Common myeloid progenitor, CD34-positive (primary cell): ENCODE results near the gene CATSPERD.
"Not testable (repeated sequence)": the region's sequence is repeated elsewhere in the genome, so short reads cannot be mapped to it uniquely, and the experiment has no call there.

Experiments
- CTCF ChIA-PET: fragments of 350-600 bp; sonication (Branson Sonifier 250); formaldehyde crosslinking; loops from one replicate; lab custom pipeline; 2021; ENCODE audit warnings: antibody characterized with exemption; lab: Charles Lee
- POLR2A ChIA-PET: fragments of 350-600 bp; sonication (Branson Sonifier 250); formaldehyde crosslinking; loops from one replicate; lab custom pipeline; 2021; ENCODE audit warnings: antibody characterized with exemption; lab: Charles Lee
- DNase-seq, 3 donors: peaks; one replicate each; pipeline versions ENCODE4 v3.0.0 to v3.0.0-alpha.2; 2013
- H3K27ac ChIP-seq, 2 experiments: 1 replicate in 1 of 2; 2 replicates in 1 of 2; pipeline ENCODE4 v1.7.0; 2013; ENCODE audit warnings: inconsistent platforms in 2 of 2, low read length in 2 of 2, mild to moderate bottlenecking in 2 of 2, low read depth in 1 of 2, moderate library complexity in 1 of 2; ENCODE audit not compliant: severe bottlenecking in 2 of 2, insufficient read depth in 1 of 2, poor library complexity in 1 of 2
- H3K27me3 ChIP-seq, 5 experiments: replicated peaks in 2 of 5; 1 replicate in 3 of 5; 2 replicates in 2 of 5; pipeline versions ENCODE4 v1.6.1 to v1.7.0; 2013; ENCODE audit warnings: low read length in 4 of 5, mild to moderate bottlenecking in 2 of 5, moderate library complexity in 2 of 5, inconsistent platforms in 1 of 5; ENCODE audit not compliant: insufficient read depth in 5 of 5, control insufficient read depth in 4 of 5
- H3K36me3 ChIP-seq, 4 experiments: 1 replicate in 2 of 4; 2 replicates in 2 of 4; pipeline versions ENCODE4 v1.6.1 to v1.7.0; 2013; ENCODE audit warnings: low read length in 3 of 4, control low read depth in 1 of 4, mild to moderate bottlenecking in 1 of 4; ENCODE audit not compliant: control insufficient read depth in 4 of 4, insufficient read depth in 4 of 4
- H3K4me1 ChIP-seq, 4 experiments: 1 replicate in 3 of 4; 2 replicates in 1 of 4; pipeline versions ENCODE4 v1.6.1 to v1.7.1; 2013; ENCODE audit warnings: low read length in 3 of 4, mild to moderate bottlenecking in 3 of 4, control low read depth in 1 of 4, inconsistent platforms in 1 of 4, moderate library complexity in 1 of 4; ENCODE audit not compliant: control insufficient read depth in 4 of 4, insufficient read depth in 4 of 4; ENCODE audit errors: control extremely low read depth in 1 of 4
- H3K4me3 ChIP-seq, 7 experiments: 1 replicate in 4 of 7; 2 replicates in 3 of 7; pipeline versions ENCODE4 v1.5.1 to v1.7.0; 2013; ENCODE audit warnings: mild to moderate bottlenecking in 7 of 7, low read length in 6 of 7, moderate library complexity in 6 of 7, inconsistent platforms in 2 of 7, low read depth in 2 of 7, control low read depth in 1 of 7; ENCODE audit not compliant: insufficient read depth in 4 of 7, control insufficient read depth in 1 of 7; ENCODE audit errors: extremely low read depth in 1 of 7
- H3K9me3 ChIP-seq, 5 experiments: 1 replicate in 4 of 5; 2 replicates in 1 of 5; pipeline versions ENCODE4 v1.6.1 to v1.7.1; 2013; ENCODE audit warnings: low read length in 4 of 5, mild to moderate bottlenecking in 2 of 5, inconsistent platforms in 1 of 5, low read depth in 1 of 5, moderate library complexity in 1 of 5; ENCODE audit not compliant: control insufficient read depth in 4 of 5, insufficient read depth in 2 of 5; ENCODE audit errors: control extremely low read depth in 1 of 5
- WGBS: methylation state at CpG from one replicate; pipeline ENCODE4 v1.1.5; 2013; ENCODE audit not compliant: insufficient coverage; 5-methylcytosine and 5-hydroxymethylcytosine counted together

The CATSPERD gene

GRCh38 chr19:5698635-5699422, 21.6 kb upstream of the CATSPERD start:
- DNase-seq = no peak
- no peak overlapping the region for H3K27ac ChIP-seq
- 94% methylated on average over 35 of the region's 38 CpGs for WGBS
- H3K36me3 ChIP-seq = peaks cover 2 to 75% (median 55%) of the 10 kb centered on the region in 4 experiments
- H3K4me3 ChIP-seq = no peak overlapping the region
- CTCF ChIA-PET = interaction anchor here (1.2 kb wide), 1 partner anchor 9 kb away, joined by 6 read pairs; the partner anchor contains the start of gene RPL36
- H3K4me1 ChIP-seq = no peaks in the 10 kb centered on the region
- POLR2A ChIA-PET = interaction anchor here (0.6 kb wide), 1 partner anchor 11 kb away, joined by 5 read pairs; no protein-coding TSS in a partner anchor
- no peaks in the 10 kb centered on the region for H3K27me3 ChIP-seq
- H3K9me3 ChIP-seq = peaks cover 0 to 3% (median 0%) of the 10 kb centered on the region in 5 experiments

- 97% methylated on average over 19 of the region's 22 CpGs for WGBS
- ChIA-PET CTCF (interaction anchor here (1.5 kb wide), 1 partner anchor 11 kb away, joined by 4 read pairs; no protein-coding TSS in a partner anchor), POLR2A (no interaction called here)
- Histone ChIP-seq H3K4me1 (no peaks in the 10 kb centered on the region), H3K36me3 (peaks cover 6 to 73% (median 51%) of the 10 kb centered on the region in 4 experiments), H3K27ac (no peak overlapping the region), H3K27me3 (no peaks in the 10 kb centered on the region), H3K9me3 (peaks cover 0 to 3% (median 0%) of the 10 kb centered on the region in 5 experiments), H3K4me3 (no peak overlapping the region)
- DNase-seq = no peak
Observed at GRCh38 chr19:5700455-5701092, 19.9 kb upstream of the CATSPERD start.

- CTCF ChIA-PET = interaction anchor here (1.0 kb wide), 1 partner anchor 12 kb away, joined by 3 read pairs; the partner anchor contains the start of gene RPL36
- H3K9me3 ChIP-seq, POLR2A ChIA-PET, H3K27me3 ChIP-seq, H3K27ac ChIP-seq, H3K4me1 ChIP-seq, H3K4me3 ChIP-seq, DNase-seq: not testable (repeated sequence)
- peaks cover 9 to 71% (median 54%) of the 10 kb centered on the region in 4 experiments for H3K36me3 ChIP-seq
- no CpG with 5 or more reads among the region's 28 CpGs for WGBS
Observed at GRCh38 chr19:5702053-5702410, 18.4 kb upstream of the CATSPERD start.

GRCh38 chr19:5703819-5704818, 16.3 kb upstream of the CATSPERD start:
- ChIA-PET CTCF (interaction anchor here (0.7 kb wide), 1 partner anchor 1396 kb away, joined by 3 read pairs; no protein-coding TSS in a partner anchor), POLR2A (interaction anchor here (0.7 kb wide), 1 partner anchor 109 kb away, joined by 3 read pairs; no protein-coding TSS in a partner anchor)
- H3K27me3 ChIP-seq = no peaks in the 10 kb centered on the region
- H3K27ac ChIP-seq = no peak overlapping the region
- peaks cover 9 to 67% (median 55%) of the 10 kb centered on the region in 4 experiments for H3K36me3 ChIP-seq
- H3K9me3 ChIP-seq = peaks cover 0 to 3% (median 0%) of the 10 kb centered on the region in 5 experiments
- DNase-seq = no peak
- H3K4me3 ChIP-seq = no peak overlapping the region
- H3K4me1 ChIP-seq = no peaks in the 10 kb centered on the region
- 98% methylated on average over 40 of the region's 40 CpGs for WGBS

GRCh38 chr19:5705552-5705951, 14.9 kb upstream of the CATSPERD start:
- no peaks in the 10 kb centered on the region for H3K27me3 ChIP-seq
- H3K9me3 ChIP-seq = peaks cover 0 to 3% (median 0%) of the 10 kb centered on the region in 5 experiments
- H3K4me1 ChIP-seq = no peaks in the 10 kb centered on the region
- no peak overlapping the region for H3K27ac ChIP-seq
- no peak overlapping the region for H3K4me3 ChIP-seq
- WGBS = 97% methylated on average over 15 of the region's 16 CpGs
- H3K36me3 ChIP-seq = peaks cover 9 to 67% (median 52%) of the 10 kb centered on the region in 4 experiments
- DNase-seq = no peak
- ChIA-PET CTCF (interaction anchor here (1.4 kb wide), 1 partner anchor 9 kb away, joined by 4 read pairs; no protein-coding TSS in a partner anchor), POLR2A (no interaction called here)

- H3K9me3 ChIP-seq = no peaks in the 10 kb centered on the region
- H3K36me3 ChIP-seq = peaks cover 19 to 74% (median 61%) of the 10 kb centered on the region in 4 experiments
- no peak overlapping the region for H3K4me3 ChIP-seq
- no peaks in the 10 kb centered on the region for H3K27me3 ChIP-seq
- no peaks in the 10 kb centered on the region for H3K4me1 ChIP-seq
- WGBS = 96% methylated on average over 31 of the region's 35 CpGs
- ChIA-PET CTCF (interaction anchor here (1.4 kb wide), 1 partner anchor 7 kb away, joined by 4 read pairs; no protein-coding TSS in a partner anchor), POLR2A (interaction anchor here (1.0 kb wide), 1 partner anchor 13 kb away, joined by 4 read pairs; the partner anchor contains the start of gene LONP1)
- H3K27ac ChIP-seq = no peak overlapping the region
- DNase-seq = no peak
Observed at GRCh38 chr19:5706876-5707573, 13.4 kb upstream of the CATSPERD start.
